Hepatic stellate cell (primary cell): ENCODE results near the gene EXOC4.

Source experiments
- DNase-seq: peaks from one replicate; pipeline ENCODE4 v3.0.0; 2011; ENCODE audit warnings: low spot score

EXOC4 gene

DNA sequence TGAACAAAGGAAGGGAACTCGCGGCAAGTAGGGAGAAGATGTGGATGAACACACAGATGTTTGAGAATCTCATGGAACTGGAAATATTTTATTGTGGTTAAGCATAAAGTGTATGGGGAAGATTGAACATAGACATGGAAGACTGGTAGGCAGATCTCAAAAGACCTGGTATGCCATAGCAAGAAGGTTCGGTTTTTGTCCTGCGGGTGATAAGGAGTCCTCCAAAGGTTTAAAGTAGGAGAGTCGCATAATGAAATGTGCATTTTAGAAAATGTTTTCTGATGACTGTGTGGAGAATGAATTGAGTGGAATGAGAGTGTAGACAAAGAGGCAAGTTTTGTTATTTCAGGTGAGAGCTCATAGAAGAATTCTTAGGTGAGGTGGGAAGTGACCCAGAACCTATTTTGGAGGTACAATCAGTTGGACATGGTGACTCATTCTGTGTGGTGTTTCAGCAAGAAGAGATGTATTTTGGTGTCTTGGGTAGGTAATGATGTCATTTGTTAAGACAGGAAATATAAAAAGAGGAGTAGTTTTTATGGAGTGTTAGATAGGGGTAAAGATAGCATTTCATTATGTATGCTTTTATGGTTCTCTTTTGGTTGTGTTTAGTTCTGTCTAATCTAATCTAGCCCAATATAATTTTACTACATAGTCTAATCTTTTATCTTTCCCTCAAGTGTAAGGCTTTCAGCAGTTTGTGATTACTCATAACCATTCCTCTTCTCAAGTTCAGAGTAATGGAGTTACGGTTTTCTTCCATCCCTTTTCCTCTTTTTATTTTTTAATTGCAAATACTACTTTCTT is 239.2 kb downstream of the EXOC4 start:
- DNase-seq, result no peak

DNA sequence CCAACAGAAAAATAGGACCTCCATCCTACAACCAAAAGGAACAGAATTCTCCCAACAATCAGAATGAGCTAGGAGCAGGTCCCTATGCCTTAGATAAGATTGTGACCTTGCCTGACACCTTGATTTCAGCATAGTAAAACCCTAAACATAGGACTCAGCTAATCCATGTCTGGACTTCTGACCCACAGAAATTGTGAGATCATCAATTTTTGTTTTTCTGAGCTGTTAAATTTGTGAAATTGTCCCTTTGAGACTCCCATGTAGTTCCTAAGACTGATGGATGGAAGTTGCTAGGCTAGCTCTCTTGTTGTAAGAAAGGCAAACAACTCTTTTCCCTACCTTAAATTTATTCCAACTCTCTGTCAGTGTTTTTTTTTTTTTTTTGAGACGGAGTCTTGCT is 244.2 kb downstream of the EXOC4 start:
- no peak for DNase-seq

DNA sequence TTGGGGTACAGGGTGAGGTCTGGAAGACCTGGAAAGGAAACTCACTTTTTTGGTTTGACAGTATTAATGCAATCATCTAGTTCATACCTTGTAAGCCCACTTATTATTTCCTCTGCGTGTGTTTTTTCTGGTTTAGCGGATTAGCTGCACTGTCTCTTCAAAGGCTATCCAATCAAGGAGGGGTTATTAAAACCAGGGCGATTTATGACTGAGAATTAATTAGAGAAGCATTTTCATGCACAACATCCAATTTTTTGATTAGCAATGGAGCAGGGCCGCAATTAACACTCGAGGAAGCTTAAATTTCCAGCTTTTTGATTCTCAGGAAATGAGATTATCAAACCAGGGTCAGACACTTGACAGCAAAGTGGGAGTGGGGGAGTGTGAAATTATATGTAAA is 248.9 kb downstream of the EXOC4 start:
- DNase-seq, result no peak

DNA sequence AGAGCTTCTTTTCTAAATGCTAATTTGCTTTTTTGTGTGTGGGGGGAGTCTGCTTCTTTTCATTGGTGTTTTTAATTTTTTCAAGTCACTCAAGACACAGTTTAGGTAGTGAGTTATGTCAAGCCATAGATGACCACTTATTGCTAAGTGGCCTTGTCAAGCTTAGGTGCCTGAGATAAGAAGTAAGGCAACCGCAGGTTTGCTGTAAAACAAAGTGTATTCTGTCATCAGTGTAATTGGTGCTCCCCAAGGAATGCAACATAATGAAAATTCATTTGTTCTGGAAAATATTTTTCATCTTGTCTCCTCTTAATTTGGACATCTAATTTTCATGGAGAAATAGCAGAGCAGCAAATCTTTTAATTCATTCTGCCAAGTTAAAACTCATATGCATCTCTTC is 249.6 kb downstream of the EXOC4 start:
- no peak for DNase-seq

DNA sequence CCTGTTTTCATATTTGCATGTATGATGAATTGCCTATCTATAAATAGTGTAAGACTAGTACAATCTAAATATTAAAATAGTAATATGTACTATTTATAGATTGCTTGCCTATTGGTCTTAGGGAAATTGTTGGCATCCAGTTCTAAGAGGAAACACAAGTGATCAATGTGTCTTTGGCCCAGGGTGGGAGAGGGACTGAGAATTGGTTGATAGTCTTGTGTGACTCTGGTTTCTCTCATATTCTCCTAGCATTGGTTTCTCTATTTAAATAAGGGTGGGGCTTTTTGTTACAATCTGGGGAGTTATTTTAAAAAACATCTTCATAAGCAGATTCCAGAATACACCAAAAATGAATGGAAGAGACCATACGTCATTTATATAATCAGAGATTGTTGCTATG is 250.1 kb downstream of the EXOC4 start:
- no peak for DNase-seq

DNA sequence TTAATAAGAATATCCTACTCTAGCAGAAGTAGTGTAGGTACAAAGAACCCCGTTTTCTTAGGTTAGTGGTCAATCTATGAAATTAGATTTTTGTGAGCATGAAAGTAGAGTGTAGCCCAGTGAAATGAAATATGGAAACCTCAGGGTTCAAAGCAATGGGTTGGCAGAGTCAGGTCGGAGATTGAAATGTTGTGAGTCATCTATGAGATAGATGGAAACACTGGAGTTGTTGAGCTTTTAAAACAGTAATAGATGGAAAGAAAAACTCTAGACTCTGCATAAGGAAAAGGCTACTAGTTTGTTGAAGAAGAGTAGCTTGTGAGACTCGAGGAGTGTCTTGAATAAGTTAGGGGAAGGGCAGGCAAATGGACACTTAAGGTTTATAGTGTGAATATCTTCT is 251.9 kb downstream of the EXOC4 start:
- DNase-seq, result no peak

DNA sequence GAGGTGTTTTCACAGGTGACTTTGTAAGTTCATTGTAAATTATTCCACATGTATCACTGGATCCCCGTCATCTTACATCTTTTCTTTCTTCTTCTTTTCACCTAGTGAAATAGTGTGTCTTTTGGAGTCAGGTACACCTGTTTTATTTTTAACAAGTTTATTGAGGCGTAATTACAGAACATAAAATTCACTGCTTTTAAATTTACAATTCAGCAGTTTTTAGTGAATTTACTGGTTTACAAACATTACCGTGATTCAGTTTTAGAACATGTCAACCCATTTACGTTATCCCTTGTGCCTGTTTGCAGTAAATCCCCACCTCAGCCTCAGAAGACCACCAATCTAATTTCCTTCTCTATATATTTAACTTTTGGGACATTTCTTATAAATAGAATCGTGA is 256.9 kb downstream of the EXOC4 start:
- DNase-seq, result no peak

DNA sequence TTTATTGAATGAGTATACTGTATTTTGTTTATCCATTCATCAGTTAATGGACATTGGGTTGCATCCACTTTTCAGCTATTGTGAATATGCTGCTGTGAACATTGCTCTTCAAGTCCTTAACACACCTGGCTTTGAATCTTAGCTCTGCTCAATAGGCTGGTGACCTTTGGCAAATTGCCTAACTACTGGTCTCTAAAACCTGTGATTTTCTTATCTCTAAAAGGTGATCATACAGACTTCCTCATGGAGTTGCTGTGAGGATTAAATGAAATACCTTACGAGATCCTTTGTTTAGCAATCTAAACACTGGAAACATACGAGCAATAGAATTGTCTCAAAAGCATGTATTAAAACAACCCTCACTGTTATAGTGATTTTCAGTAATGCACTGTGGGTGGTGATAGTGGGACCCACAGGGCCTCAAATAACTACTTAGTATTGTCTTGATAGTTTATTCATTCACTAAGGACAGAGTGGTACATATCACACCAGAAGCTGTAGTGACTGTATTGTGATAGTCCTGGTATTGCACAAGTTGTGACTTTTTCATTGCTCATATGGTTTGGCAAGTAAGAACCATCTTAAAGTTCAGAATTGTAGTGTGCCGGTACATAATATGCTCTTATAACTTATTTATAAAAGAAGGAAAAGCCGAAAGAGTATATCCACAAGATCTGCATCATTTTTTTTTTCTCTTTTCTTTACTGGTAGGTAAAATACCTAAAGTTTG is 257.6 kb downstream of the EXOC4 start:
- no peak for DNase-seq

DNA sequence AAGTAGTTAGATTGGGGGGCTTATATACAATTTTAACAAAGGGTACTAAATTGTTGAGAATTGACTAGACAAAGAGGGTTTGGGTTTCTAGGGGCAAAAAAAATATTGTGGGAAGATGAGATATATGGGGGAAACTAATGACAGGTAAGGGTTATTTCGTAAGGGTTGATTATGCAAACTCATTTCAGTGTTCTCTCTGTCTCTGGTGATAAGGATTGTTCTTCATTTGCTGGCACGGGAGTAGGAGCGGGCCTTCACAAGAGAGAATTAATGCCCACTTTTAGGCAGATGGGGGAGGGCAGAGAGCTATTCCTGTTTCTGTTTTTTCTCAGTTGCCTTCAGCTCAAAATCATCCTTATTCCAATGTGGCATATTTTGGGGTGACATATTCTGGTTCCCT is 258.4 kb downstream of the EXOC4 start:
- DNase-seq, result no peak

DNA sequence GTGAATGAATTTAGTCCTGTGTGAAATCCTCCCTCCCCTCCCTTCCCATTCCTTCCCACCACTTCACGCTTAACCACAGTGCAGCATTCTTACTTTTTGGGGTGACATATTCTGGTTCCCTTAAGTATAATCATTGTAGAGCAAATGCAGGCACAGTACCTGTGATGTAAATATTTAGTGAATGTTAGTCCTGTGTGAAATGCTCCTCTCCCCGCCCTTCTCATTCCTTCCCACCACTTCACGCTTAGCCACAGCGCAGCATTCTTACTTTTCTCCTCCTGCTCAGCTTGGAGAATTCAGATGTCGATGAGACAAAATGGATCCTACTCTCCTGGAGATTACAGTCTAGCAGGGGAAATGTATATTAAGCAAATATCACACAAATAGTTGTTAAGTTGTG is 258.8 kb downstream of the EXOC4 start:
- DNase-seq, result no peak

DNA sequence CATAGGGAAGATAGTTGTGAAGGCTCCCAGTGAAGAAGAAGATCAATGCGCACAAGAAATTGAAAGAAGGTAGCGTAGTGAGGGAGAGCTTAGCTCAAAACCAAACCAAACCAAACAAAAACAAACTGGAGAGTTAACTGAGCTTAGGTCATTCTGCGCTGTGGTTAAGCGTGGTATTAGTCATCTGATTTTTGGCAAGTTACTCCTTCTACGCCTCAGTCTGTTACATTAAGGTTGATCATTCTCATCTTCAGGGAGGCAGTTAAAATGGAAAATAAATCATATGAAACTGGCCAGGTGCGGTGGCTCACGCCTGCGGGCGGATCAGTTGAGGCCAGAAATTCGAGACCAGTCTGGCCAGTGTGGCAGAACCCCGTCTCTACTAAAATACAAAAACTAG is 259.7 kb downstream of the EXOC4 start:
- DNase-seq, result no peak

DNA sequence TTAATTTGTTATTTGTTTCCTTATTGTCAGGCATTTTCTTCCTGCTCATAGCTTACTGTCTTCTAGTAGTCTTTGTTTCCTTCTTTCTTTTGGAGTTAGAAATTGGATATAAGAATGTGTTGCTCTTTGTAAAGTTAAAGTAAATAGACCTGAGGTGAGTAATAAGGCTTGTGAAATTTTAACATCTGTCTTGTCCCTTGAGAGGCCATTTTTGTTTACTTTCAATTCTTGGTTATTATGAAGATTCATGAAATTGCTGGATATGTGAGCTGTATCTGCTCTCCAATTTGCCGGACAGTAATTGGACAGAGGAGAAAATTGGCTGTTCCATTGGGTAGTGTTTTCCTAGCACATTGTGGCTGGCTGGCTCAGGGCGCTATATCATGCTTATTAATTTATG is 260.7 kb downstream of the EXOC4 start:
- DNase-seq, result no peak

DNA sequence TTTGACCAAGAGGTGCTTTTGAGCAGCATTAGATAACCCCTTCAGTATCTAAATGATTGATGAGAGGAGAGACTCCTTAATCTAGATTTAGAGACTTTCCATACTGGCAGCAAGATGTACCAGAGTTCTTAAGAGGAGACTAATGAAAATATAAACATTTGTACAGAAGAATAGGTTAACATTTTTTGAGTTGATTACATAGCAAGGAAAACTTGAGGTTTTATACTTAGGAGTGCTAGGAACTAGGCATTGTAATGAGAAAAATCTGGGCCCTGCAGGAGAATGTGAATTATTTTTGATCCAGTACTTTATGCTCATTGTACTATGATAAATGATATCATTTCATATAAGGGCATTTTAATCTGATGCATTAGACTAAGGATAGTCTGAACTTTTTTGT is 261.7 kb downstream of the EXOC4 start:
- DNase-seq, result no peak

DNA sequence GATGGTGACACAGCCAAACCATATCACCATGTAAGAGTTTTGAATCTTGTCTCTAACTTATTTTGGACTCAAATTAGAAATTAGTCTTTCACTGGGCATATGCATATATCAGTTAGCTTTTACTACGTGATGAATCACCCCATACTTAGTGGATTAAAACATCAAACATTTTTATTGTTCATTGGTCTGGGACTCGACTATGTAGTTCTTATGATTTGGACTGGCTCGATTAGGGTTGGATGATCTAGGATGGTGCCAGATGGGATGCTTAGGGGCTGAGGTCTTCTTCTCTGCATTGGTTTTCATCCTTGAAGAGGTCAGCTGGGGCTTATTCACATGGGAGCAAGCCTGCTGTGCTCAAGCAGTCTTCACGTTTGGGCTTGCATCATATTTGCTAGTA is 264.9 kb downstream of the EXOC4 start:
- DNase-seq, result no peak

DNA sequence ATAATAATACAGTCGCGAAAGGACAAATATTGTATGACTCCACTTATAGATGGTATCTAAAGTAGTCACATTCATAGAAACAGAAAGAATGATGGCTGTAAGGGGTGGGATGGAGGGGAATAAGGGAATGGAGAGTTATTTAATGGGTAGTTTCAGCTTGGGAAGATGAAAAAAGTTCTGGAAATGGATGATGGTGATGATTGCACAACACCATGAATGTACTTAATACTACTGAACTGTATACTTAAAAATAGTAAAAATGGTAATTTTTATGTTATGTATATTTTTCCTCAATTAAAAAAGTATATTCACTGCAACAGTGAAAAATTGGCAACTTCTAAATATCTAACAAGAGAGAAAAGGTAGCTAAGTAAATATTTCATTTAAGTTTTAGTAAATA is 265.8 kb downstream of the EXOC4 start:
- no peak for DNase-seq

DNA sequence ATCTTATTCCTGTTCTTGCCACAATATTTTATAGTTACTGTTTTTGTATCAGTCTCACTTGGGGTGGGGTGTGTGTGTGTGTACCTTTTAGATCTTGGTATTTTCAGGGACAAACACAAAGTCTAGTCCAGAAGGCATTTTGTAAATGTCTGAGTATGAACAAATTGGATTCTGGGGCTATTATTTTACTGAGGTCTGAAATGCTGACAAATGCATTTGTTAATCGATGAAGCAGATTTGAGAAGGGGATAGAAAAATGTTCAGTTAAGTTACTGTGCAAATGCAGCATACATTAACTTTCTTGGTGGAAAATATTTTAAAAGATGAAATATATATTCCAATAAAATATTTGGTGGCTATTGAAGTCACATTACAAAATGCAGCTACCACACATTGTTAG is 267.4 kb downstream of the EXOC4 start:
- DNase-seq, result no peak

DNA sequence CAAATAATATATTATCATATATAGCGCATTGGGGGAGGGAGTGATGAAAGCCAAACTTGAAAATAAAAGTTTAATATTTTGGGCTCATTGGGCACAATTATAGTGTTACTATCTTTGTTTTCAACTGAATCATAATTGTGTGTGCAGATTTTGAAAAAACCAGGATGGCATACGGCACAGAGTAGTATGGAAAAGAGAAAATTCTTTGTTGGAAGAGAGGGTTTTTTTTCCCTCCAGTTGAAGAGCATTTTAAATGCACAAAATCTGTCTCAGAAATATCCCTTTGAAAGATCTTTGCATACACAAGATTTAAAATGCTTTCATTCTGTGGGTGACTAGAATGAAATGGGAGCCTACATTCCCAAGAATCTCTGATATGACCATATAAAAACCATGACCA is 269.6 kb downstream of the EXOC4 start:
- DNase-seq, result no peak

DNA sequence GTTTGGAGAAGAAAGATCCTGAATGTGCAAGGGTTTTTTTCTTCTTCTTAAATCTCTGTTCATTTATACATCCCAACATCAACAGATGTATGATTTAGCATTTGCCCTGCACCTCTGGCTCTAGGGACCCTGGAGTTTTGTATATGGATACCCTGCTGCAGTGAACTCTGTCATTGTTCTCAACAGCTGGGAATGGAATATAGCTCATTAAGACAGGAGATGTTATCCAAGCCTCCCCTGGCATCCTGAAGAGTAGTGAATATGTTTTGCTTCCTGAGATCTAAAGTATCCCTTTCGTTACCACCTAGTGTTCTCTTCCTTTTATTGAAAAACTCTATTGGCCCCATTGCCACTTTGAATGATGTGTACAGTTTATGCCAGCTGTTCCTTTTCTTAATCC is 275.9 kb downstream of the EXOC4 start:
- DNase-seq, result no peak

DNA sequence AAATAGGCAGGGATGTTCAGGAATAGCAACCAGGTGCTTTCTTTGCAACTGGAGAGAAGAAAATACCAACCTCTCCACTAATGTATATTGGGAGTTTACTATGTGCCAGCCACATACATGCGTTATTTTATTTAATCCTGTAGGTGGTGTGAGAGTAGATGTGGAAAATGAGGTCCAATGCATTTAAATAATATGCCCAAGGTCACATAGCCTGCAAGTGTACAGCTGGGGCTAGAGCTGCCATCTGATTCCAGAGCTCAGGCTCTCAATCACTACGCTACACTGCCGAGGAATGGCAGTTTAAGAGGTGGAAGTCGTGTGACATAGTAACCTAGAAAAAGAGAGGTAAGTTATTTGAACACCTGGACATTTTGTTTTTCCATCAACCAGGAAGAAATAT is 277.0 kb downstream of the EXOC4 start:
- DNase-seq, result no peak

DNA sequence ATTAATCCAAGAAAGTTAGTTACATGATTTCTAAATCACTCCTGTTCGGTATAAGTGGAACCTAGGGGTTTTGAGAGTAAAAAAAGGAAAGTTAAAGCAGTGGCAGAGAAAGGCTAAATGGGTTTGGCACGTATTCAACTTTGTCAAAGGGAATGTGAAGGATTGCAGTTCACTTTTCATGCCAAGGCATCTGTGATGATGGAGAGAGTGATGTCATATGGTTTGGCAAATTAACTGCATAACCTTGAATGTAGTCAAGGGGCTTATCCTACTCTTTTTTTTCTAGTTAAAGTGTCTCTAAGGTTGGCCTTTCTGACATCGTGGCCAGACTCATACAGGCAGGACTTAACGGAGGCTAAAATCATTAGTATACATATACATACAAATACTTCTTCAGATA is 277.8 kb downstream of the EXOC4 start:
- DNase-seq, result no peak

DNA sequence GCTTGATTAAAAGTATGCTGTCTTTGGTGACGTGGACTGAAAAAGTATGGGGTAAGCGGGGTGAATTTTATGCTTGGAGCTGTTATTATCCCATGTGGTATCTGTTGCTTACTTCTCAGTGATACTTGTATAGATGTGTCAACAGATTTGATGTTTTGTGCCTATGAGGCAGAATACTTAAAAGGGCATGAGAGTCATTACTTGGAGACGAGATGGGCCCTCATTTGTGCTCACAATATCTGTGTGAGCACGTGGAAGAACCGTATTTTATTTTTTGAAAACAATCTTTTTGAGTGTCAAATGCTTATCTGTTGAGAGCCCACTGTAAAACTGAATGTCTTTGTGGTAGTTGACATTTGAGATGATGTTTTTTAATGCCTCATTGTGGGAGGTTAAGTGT is 281.9 kb downstream of the EXOC4 start:
- no peak for DNase-seq

DNA sequence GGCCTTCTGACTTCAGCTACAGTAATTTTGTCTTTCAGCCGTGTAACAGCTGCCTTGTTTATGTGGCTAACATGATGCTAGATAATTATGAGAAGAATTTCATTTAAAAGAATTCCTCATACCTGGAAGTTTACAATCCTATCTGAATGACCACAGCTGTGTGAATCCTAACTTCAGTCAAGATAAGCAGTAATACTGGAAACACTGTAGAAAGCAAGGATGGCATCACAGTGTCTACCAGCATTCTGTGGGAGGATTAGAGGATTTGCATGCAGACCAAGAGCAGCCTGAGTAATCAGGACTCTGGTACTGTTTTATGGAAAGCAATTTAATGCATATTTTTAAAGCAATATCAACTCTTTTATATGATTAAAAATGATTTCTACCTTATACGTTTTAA is 282.4 kb downstream of the EXOC4 start:
- no peak for DNase-seq

DNA sequence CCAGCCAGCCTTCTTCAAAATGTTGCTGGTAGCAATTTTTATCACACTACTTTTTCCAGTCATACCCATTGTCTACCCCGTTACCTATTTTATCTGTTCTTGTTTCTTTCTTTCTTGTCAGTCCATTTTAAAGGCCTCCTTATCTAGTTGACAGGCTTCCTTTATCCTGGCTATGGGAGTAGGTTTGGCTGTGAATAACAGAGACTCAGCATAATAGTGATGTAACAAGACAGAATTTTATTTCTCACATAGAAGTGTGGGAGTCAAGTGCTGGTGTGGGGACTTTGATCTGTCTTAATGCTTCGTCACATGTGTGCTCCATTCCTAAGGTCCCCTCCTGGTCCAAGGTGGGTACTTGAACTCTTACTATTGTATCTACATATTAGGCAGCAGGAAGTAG is 283.6 kb downstream of the EXOC4 start:
- no peak for DNase-seq

DNA sequence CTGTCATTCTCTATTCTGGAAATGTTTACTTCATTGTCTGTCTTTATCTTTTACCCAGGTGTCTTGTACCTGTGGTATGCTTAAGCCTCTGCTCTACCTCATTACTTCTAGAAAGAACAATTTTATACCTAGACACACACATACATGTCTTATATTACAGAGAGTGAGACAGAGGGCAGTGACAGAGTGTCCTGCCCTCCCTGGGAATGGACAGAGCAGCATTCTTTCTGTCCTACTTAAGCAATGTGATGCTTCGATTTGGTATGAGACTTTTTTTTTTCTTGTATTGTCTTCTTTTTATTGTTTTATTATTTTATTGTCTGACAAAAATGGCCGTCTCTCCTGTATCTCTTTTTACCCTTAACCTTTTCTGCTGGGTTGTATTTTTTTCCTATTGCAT is 286.1 kb downstream of the EXOC4 start:
- DNase-seq, result no peak
